GM19328 (cell line): ENCODE results near the gene SIGLECL1.
"Not testable (repeated sequence)": the region's sequence is repeated elsewhere in the genome, so short reads cannot be mapped to it uniquely, and the experiment has no call there.

ENCODE experiments used
- ATAC-seq: cut with Tn5 transposase; IDR thresholded peaks from one replicate; pipeline ENCODE4 v1.9.1; 2021; ENCODE audit warnings: mild to moderate bottlenecking, moderate library complexity; ENCODE audit not compliant: unreplicated experiment

SIGLECL1 gene

DNA sequence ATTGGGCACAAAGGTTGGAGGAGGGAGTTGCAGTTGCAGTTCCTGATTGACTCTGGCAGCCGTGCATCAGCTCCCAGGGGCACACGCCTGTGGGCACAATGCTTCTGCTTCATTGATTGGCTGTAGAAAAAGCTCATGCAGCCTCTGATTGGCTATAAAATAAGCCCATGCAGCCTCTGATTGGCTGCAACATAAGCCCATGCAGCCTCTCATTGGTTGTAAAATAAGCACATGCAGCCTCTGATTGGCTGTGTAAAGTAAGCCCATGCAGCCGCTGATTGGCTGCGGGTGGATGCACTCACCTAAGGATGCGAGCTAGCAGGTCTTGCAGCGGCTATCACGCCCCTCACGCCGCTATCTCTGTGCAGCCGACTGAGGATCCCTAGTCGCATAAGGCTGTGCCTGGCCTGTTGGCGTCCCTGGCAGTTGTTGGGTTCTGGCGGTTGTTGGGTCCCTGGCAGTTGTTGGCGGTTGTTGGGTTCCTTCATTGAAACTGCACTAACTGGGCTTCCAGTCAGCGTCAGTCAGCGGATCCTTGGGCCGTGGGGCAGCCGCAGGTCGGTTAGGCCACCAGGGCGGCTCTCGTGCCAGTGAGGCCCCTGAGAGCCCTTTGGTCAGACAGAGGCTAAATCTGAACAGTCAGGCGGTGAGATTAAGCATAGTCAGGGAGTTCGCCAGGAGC is at the start of gene SIGLECL1:
Gene SIGLECL1 (plus strand): TSS at position 295 of the 682 bp plus-strand sequence. CDS start 12,993 bp downstream, outside the sequence.
- ATAC-seq = no peak

GRCh38 chr19:51201712-51202111 is 49.2 kb upstream of the SIGLECL1 start:
- no peak for ATAC-seq

DNA sequence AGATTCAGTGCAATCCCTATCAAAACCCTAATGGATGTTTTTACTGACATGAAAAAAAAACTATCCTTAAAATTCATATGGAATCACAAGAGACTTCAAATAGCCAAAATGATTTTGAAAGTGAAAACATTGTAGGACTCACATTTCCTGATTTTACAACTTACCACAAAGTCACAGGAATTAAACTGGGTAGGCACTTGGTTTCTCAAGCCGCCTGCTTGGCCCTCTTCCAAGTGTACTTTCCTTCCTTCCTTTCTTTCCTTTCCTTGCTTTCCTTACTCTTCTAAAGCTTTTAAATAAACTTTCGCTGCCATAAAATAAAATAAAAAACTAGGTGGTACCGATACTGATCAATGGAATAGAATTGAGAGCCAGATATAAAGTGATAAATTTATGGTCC is 47.0 kb upstream of the SIGLECL1 start:
- ATAC-seq = no peak

GRCh38 chr19:51204321-51204720 is 46.6 kb upstream of the SIGLECL1 start:
- no peak for ATAC-seq

DNA sequence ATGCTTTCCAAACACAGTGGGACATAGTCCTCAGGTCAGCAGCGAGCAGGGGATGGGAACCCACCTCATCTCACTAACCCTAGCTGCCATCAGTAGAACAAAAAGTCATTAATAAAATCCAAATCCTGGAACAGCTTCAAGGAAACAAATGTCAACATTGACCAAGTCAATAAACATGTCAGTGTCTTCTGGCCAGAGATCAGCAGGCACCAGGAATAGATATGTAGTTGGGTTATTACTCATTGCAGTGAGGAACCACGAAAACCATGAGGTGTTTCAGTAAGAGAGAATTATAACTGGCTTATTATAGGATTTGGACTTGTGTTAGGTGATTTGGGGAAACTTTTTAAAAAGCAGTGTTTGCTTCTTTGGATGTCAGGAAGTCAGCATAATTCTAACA is 43.1 kb upstream of the SIGLECL1 start:
- ATAC-seq = no peak

DNA sequence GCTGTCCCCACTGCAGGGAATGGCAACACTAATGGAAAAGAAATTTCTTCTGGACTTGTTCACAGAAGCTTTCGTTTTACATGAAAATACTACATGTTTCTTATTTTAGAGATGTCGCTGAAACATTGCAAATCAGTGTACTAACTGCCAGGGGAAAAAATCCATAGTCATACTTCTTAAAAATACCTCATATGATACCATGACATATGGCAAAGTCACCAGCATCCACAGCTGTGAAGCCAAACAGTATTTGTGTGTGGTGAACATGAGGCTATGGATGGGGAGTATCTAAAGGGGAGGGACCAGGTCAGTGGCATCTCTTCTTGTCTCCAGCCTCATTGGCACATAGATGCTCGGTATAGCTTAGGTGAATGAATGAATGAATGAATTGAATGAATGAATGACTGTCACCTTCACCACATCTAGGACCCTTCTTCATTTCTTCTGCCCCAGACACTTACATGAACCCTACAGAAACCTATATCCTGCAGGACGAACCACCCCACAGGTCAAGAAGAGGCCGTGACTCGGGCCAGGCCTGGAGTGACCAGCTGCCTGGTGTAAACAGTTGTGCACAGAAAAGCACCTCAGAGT is 40.6 kb upstream of the SIGLECL1 start:
- no peak for ATAC-seq

GRCh38 chr19:51210874-51211361 is 40.0 kb upstream of the SIGLECL1 start:
- ATAC-seq = not testable (repeated sequence)

- ATAC-seq = no peak
Measured at GRCh38 chr19:51211833-51212232, 39.0 kb upstream of the SIGLECL1 start.

GRCh38 chr19:51219307-51219706 is 31.6 kb upstream of the SIGLECL1 start:
- no peak for ATAC-seq

DNA sequence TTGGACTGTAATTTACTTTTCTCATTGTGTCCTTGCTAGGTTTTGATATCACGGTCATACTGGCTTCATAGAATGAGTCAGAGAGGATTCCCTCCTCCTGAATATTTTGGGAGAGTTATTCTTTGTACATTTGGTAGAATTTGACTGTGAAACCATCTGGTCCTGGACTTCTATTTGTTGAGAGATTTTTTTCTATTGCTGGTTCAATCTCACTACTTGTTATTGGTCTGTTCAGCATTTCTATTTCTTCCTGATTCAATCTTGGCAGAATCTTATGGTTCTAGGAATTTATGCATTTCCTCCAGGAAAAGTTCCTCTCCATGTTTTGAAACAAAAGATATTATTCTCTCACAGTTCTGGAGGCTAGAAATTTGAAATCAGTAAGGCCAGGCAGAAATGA is 30.9 kb upstream of the SIGLECL1 start:
- no peak for ATAC-seq

- no peak for ATAC-seq
Measured at GRCh38 chr19:51220996-51221395, 29.9 kb upstream of the SIGLECL1 start.

- ATAC-seq = no peak
Measured at GRCh38 chr19:51224163-51224641, 26.7 kb upstream of the SIGLECL1 start.

GRCh38 chr19:51224898-51225393 is 25.9 kb upstream of the SIGLECL1 start, which contains the start of gene CD33:
TSS of gene CD33 (plus strand) at chr19:51225080. CDS start at chr19:51225119, 39 bp downstream.
- ATAC-seq = not testable (repeated sequence)

GRCh38 chr19:51226067-51226466 is 24.8 kb upstream of the SIGLECL1 start:
- ATAC-seq = no peak

DNA sequence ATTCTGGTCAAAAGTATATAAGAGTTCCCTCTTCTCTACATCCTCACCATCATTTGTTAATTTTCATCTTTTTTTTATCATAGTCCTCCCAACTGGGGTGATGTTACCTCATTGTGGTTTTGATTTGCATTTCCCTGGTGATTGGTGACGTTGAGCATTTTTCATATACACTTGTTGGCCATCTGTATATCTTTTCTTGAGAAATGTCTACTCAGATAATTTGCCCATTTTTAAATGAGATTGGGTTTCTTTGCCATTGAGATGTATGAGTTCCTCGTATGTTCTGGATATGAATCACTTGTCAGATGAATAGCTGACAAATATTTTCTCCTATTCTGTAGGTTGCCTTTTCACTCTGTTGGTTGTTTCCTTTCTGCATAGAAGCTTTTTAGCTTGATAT is 23.6 kb upstream of the SIGLECL1 start:
- no peak for ATAC-seq

- no peak for ATAC-seq
Measured at GRCh38 chr19:51227966-51228365, 22.9 kb upstream of the SIGLECL1 start.

- ATAC-seq = no peak
Measured at GRCh38 chr19:51240866-51241265, 10.0 kb upstream of the SIGLECL1 start.

- ATAC-seq = no peak
Measured at GRCh38 chr19:51242881-51243630, 7.8 kb upstream of the SIGLECL1 start.

- no peak for ATAC-seq
Measured at GRCh38 chr19:51246164-51246552, 4.7 kb upstream of the SIGLECL1 start.

DNA sequence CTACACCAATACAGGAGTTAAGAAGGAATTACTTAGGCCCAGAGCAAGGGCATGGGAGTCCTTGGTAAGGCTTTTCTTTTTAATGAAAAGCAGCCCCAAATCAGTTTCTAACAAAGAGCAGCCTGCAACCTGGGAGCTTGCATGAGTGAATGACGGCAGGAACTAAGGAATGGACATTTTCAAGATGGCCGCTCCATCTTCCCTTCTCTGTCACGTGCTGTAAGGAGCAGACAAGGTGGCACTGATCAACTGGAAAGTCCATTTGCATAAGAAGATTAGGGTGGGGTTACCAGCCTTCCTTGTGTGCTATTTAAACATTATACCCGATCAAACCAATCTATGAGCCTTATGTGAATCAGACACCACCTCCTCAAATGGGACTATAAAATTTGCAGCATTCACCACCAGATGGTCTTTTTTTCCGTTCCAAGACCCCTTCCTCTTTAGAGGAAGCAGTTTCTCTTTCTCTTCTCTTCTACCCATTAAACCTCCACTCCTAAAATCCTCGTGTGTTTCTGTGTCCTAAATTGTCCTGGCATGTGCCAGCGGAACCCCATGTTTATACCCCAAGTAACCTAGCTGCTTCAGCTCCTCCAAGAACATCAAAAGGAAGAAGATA is 2.8 kb upstream of the SIGLECL1 start:
- ATAC-seq = no peak

DNA sequence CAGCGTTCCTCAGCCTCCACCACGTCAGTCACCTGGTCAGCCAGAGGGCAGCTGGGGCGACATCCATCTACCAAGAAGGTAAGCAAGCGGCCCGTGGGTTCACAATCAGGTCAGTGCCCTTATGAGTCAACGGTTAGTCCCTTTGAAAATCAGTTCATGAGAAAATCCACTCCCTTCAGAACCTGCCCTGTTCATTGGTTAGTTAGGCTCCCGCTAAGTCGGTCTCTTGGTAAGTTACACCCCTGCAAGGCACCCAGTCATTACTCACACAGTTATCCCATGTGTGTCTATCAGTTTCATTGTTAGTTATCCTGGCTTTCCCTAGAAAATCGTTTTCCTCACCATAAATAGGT is 564 bp downstream of the SIGLECL1 start:
- no peak for ATAC-seq
